A549 (cell line): Measurements from ENCODE around the gene CLDN6.

Source experiments
- CTCF ChIP-seq: fragments of >200 bp; sonication (Bioruptor Twin); formaldehyde crosslinking; IDR thresholded peaks from 3 replicates; pipeline ENCODE4 v1.5.1; 2016
- EHMT2 ChIP-seq: fragments of 200-600 bp; sonication (generic); IDR thresholded peaks from 2 replicates; pipeline ENCODE4 v1.6.1; 2016; ENCODE audit warnings: antibody characterized with exemption, low read depth, mild to moderate bottlenecking, moderate library complexity
- HOXA7 ChIP-seq: fragments of 250-450 bp; sonication (Bioruptor Pico); IDR thresholded peaks from 2 replicates; pipeline ENCODE4 v1.5.0; 2020; ENCODE audit warnings: mild to moderate bottlenecking, moderate library complexity
- KDM1A ChIP-seq: fragments of 200-600 bp; sonication (generic); IDR thresholded peaks from 2 replicates; pipeline ENCODE4 v1.6.1; 2016; ENCODE audit warnings: low read depth, mild to moderate bottlenecking
- MAX ChIP-seq: IDR thresholded peaks from 2 replicates; pipeline ENCODE4 v1.6.1; 2012
- POLR2A ChIP-seq: IDR thresholded peaks from 2 replicates; pipeline ENCODE4 v1.6.1; 2012; ENCODE audit warnings: mild to moderate bottlenecking, low read length
- REST ChIP-seq: fragments of 200-600 bp; sonication (generic); IDR thresholded peaks from 2 replicates; pipeline ENCODE4 v1.6.1; 2016; ENCODE audit warnings: antibody characterized with exemption, mild to moderate bottlenecking, moderate library complexity
- RNF2 ChIP-seq: fragments of 200-600 bp; sonication (generic); IDR thresholded peaks from 2 replicates; pipeline ENCODE4 v1.6.1; 2016; ENCODE audit warnings: low read depth, mild to moderate bottlenecking, antibody characterized with exemption, moderate library complexity, borderline replicate concordance
- SMC3 ChIP-seq: fragments of >200 bp; sonication (Bioruptor Twin); formaldehyde crosslinking; IDR thresholded peaks from 3 replicates; pipeline ENCODE4 v1.6.1; 2018; ENCODE audit warnings: inconsistent platforms

- no peak for TF ChIP-seq CTCF
- TF ChIP-seq EHMT2 = no peak
- TF ChIP-seq HOXA7 = no peak
- no peak for TF ChIP-seq KDM1A
- no peak for TF ChIP-seq POLR2A
- no peak for TF ChIP-seq MAX
- TF ChIP-seq SMC3 = no peak
- TF ChIP-seq REST = no peak
- no peak for TF ChIP-seq RNF2
These were observed 3.8 kb downstream of the CLDN6 start for GRCh38 chr16:3013998-3014690.
